HG03196 (cell line): Measurements from ENCODE around the gene PRDM16.

ENCODE experiments used
- ATAC-seq: cut with Tn5 transposase; IDR thresholded peaks from one replicate; pipeline ENCODE4 v1.9.1; 2021; ENCODE audit not compliant: unreplicated experiment

PRDM16 gene

DNA sequence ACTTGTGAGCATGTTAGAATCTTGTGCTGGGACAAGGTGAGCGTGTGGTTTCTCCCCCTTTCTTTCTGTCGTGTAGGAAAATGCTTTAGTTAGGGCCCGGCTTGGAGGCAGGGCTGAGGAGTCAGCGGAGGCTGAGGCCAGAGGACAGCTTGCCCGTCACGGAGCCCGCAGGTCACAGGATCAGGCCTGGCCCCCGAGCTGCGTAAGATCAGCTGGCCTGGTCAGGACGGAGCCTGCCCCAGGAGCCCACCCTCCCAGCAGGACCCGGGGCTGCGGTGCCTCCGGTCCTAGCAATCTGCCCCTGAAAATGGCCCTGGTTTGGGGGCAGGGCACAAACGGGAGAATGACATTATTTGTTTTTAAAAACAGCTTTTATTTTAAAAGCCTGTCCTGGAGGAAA, 52.0 kb downstream of the PRDM16 start:
- no peak for ATAC-seq

DNA sequence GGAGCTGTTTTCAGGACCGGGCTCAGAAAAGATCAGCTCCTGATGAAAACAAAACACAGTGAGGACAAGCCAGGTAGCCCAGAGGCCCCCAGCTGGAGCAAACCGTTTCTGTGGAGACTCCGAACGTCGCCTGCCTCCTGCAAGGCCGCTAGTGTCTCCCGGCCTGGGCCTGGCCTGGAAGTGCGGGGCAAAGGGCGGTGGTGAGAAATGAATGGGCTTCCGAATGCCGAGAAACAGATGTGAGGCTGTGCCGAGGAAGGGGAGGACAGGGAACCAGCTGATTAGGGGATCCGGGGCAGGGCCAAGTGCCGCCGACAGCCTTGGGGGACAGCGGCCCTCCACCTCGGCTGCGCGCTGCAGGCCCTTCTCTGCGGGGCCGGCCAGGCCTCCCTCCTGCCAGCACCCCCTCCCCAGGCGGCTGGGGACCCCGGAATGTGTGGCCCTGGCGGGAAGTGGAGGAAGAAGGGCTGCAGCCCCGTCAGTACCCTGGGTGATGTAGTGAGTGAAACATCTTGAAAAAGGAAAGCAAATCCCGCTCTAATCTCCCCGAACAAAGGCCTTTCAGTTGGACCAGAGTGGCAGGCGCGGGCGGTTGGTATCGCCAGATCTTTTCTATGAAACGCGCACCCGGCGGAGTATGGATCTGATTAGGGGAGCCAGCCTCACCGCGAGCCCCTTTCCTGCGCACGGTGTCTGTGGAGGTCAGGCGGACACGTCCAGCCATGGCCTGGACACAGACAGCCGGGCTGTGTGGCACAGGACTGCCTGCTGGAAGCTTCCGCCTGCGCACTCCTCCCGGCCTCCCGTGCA, 52.6 kb downstream of the PRDM16 start:
- ATAC-seq: no peak

DNA sequence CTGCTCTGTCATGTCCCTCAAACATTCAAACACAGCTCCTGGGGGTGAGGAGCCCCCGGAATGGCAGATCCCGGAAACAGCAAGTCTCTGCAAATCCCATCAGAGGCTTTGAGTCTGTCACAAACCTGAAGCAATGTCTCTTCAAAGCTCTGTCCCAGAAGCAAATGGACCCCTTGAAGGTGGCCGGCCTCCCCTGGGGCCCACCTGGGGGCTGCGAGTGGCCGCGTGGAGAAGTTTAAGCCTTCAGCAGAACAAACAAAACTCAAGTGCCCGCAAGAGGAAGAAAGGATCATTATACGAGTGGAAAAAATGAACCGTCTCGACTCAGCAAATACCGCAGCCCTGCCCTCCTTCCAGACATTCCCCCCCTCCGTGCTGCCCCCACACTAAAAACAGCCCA, 53.3 kb downstream of the PRDM16 start:
- no peak for ATAC-seq

DNA sequence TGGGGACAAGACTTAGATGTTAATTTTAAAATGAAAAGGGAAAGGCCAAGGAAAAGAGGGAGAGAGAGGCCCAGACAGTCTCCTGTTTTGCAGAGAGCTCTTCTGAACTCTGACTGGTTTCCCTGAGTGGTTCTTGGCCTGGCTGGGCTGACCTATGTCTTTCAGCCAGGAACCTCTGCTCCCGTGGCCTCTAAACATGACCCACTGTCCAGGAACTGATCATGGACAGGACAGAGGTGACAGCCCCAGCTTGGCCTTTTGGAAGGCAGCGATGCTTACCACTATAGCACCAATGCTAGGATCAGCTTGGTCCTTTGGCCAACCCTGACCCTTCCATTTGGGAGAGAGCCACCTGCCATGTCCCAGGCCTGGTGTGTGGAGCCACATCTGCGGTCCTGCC, 55.2 kb downstream of the PRDM16 start:
- no peak for ATAC-seq

DNA sequence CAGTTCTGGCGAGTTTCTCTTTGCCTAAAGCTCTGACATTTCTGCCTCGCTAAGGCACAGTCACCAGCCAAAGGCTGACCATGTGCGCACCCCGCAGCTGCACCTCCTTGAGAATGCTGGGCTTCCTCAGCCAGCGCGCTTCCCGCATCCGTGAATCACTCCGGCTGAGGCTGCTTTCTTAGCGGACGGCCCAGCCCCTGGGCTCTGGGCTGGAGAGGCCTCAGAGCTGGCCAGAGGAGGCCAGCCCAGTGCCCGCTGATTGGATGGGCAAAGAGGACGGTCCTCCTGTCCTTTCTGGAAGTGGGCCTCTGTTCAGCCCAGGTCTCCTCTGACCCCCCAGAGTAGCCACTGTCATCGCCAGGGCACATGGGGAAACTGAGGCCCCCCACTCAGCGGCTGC, 56.1 kb downstream of the PRDM16 start:
- no peak for ATAC-seq

DNA sequence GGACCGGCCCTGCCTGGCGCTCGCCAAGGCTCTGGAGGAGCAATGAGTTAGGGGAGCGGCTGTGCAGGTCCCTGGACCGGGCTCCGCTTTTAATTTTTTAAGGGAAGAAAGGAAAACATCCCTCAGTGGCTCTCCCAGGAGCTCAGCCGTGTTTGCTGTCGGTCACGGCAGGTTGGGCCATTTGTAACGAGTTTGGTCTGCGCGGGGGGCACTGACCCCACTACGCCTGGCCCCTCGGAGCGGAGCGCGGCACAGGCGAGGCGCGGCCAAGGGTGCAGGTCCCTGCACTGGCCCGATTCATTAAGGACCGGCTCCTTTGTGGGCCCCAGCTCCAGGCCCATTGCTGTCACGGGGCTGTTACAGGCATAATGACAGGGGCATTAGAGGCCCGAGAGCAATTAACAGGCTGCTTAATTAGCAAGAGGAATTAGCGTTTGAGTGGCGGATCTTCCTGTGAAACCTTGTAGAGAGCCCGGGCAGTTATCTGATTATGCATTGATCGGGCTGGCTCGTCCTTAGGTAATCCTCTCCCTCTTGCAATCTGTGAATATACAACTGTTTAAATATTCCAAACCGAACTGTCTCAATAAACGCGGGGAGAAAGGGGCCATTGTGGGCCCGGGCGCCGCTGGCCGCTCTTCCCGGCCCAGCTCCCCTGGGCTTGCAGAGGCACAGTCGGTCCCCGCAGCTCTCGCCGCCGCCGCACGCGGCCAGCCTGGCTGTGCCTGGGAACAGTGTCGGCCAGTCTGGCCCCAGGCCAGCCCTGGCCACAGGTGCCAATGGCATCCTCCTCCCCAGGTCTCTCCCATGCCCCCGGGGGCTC, 56.8 kb downstream of the PRDM16 start:
- no peak for ATAC-seq

DNA sequence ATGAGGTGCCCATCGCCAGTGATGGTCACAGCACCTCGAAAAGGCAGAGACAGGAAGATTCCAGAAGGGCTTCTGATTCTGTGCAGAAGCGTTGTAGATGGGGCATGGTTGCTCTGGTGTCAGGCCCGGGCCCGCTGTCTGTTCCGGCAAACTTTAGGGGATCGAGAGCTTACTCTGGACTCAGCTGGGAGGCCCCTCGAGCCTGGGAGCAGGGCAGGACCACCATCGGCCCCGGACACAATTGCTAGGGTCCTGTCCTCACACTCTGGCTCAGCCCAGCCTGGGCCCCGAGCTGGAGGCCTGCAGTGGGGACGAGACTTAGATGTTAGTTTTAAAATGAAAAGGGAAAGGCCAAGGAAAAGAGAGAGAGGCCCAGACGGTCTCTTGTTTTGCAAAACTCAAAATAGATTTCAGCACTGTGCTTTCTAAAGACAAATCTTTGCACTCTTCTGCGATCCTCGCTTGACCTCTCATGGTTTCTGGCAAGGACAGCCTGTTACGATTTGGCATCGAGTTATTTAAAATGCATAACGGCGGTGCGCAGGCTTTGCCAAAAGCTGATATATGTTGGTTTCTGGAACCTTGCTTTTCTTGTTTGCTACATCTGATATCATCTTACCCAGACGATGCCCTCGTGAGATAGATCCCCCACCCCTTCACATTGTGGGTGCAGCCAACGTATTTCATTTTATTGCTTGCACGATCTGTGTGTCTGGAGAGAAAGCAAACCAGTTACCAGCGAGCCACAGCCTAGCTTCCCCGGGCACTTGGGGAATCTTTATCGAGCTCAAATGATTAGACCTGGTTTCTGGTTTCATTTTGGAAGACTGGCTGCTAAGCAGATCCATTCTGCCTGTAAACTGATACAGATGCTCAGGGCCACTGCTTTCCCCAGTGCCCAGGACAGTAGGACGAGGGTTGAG, 58.0 kb downstream of the PRDM16 start:
- ATAC-seq: no peak

DNA sequence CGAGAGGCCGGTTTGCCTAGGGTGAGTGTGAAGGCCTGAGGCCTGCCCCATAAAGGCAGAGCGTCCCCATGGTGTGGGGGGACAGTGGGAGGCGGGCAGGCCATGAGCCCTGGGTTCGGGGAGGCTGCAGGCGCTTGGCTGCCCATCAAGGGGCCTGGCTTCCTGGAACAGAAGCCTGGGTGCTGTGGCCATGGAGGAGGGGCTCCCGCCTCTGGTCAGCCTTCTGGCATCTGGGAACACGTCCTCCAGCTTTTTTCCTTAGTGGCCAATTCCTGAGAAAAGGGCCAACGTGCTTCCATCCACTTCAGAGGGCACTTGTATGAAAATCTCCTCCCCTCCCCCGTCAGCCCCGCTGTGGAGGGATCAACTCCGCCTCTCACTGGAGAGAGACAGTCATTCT, 58.7 kb downstream of the PRDM16 start:
- no peak for ATAC-seq

DNA sequence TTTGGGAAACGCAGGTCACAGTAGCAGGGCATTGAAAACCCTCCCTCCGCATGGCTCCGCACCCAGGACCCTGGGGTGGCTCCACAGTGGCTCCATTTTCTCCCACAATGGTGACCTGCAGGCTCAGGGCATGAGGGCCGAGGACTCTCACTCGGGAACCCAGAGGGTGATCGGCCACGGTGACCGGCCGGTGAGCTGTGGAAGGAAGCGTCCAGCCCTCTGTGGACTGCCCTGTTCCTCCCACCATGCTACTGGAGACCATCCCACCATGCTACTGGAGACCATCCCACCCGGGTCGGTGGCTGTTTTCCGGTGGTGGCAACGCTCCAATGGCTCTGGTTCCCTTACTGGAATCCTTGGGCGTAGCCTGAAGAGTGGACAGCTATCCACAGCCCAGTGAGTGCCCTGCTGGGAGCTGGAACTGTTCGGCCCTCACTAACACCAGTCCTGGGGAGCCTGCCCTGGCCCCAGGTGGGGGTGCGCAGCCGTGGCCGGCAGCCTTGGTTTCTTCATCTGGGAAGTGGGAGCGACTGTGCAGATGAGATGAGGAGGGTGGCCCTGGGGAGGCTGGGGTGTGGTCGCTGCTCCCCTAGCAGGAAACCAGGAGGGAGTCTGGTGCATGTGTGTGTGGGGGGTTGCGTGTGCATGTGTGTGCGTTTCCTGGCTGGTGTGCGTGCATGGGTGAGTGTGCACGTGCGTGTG, 59.6 kb downstream of the PRDM16 start:
- no peak for ATAC-seq

DNA sequence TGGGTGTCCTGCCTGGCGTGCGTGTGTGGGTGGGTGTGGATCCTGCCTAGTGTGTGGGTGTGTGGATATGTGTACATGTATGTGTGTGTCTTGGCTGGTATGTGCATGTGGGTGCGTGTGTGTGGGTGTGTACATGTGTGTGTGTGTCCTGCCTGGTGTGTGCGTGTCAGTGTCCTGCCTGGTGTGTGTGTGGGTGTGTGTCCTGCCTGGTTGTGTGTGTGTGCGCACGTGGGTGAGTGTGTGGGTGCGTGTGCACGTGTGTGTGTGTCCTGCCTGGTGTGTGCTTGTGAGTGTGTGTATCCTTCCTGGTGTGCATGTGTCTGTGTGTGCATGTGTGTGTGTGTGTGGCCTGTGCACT, 60.1 kb downstream of the PRDM16 start:
- no peak for ATAC-seq

DNA sequence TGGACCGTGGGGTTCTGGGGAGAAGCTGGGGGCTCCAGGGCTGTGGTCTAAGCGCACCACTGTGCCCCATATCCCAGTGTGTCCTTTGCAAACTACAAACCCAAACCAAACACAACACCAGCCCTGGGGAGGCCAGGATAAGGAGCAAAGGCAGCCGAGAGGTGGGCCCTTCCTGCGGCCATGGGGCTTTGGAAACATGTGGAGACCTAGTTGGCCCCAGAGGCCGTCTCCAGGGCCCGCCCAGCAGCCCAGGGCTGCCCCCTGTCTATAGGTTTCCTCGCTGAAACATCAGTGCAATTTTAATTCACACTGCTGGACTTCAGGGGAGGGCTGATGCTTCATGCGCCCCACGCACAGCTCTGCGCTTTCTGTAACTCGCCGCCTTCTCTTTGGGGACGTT, 61.3 kb downstream of the PRDM16 start:
- ATAC-seq: no peak

DNA sequence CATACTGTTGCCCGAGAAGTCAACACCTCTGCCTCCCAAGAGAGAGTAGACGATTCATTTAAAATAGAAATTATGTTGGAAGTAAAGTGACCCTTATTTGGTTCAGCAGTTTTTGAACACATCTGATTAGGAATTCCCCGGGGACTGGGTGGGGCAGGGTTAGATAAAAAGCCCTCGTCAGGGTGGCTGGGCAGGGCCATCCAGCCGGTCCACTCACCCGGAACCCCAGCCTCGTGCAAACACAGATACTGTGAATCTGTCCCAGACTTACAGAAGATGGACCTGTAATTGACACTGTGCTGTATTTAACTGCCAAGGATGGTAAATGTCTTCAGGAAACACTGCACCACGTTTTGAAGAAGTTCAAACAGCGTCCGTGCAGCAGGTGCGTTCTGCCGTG, 63.7 kb downstream of the PRDM16 start:
- no peak for ATAC-seq

DNA sequence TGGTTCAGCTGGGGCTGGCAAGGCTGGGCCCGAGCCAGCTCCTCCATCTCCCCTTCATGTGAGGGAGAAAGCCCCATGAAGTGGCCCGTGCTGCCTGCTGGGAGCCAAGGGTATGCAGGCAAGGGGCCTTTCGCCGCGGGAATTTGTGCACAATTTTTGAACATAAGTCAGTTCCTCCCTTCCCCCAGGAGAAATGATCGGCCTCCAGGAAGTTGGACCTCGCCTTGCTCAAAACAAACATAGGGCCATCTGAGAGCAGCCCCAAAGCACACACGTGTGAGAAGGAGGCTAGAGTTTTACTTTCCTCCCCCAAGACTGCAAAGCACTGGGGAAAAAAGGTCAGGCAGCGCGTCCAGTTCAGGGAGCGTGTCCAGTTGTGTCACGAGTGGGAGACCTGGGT, 64.7 kb downstream of the PRDM16 start:
- ATAC-seq: no peak

DNA sequence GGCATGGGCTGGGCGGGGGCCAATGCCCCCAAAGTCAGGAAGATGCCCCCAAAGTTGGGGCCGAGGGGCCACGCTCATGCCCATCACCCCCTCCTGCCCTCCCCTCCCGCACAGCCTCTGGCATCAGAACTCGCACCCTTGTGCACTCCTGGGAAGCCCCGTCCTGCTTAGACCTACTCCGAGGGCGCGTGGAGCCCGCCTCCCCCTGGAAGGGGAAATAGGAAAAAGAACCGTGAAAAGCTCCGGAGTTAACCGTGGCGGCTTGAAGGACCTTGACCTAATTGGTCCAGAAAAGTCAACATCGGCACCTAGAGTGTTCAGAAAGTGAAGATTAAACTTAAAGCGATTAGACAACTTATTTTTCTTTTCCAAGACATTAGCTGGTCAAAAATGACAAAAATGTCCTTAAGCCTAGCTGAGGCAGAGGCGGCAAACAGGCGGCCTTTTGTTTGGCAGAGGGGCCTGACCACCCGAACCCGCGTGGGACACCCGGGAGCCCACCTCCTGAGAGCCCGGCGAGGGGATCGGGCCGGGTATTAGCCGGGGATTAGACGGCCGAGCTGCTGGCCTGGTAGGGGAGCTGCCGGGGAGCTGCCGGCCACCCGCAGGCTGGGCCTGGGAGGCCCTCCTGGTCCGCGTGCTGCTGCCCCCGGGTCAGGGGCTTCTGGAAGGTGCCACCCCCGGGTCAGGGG, 65.5 kb downstream of the PRDM16 start:
- no peak for ATAC-seq

DNA sequence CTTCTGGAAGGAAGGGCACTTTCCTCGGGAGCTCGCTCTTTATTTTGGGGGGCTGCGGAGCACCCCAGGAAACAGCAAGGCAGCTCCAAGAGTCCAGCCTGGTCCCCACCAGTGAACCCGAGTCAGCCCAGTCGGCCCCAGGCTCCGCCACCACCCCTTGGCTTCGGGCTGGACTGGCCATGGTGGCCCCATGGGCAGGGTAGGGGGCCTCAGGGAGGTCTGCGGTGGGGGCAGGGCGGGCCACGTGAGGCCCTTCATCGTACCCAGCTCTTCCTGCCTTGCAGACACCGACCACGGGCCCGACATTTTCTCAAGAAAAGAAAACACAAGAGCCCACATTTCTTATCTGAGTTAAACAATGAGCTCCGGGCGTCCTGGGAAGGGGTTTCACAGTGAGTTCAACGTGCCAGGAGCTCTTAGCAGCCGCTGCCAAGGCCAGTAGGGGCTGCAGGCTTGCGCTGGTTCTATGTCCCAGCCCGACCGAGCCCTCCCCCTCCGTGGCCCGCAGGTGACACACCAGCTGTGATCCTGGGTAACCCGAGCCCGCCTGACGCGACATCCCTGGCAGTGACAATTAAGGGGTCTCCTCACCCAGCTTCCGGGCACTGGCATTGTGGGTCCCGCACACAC, 66.2 kb downstream of the PRDM16 start:
- no peak for ATAC-seq

DNA sequence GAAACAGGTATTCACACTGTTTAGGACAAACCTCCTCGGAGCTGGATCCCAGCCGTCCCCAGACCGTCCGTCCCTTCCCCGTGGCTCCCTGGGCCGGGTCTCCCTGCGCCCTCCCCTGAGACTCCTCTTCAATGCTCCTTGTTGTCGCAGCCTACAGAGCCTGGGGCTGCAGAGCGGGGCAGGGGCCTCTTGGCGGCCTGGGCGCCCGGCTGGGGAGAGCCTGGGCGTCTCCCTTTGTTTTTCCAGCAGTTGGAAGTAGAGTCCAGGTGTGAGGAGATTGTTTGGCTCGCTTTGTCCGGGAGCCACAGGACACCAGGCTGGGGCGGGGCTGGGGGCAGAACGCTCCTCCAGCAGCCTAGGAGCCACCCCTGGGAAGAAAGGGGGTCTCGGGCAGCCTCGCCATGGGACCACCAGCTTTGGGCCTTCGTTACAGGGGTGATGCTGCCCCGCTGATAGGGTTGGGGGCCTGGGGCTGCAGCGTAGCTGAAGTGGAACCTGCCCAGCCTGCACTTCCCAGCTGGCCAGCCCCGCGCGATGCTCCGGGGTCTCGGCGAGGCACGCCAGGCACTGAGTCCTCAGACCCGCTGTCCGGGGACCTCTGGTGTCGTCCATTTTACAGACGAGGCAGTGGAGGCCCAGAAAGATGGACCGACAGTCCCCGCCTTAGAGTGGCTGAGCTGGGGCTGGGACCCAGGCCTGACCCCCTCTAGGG, 66.9 kb downstream of the PRDM16 start:
- no peak for ATAC-seq

DNA sequence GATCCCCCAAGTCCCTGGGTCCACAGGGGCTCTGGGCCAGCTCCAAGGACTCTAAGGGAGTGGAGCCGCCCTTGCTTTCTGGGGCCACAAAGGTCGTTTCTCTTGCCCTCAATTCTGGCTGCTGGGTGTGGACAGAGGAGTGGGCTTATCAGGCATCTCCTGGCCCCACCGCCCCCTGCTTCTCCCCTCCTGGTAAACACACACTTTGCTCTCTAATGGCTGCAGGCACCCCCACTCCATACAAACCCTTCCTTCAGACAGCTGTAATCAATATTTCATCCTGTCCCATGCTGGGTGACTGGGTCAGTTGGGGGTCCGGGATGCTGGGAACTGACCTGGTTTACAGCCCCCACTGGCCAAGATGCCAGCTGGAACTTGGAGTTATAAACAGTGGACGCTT, 67.5 kb downstream of the PRDM16 start:
- ATAC-seq: no peak

DNA sequence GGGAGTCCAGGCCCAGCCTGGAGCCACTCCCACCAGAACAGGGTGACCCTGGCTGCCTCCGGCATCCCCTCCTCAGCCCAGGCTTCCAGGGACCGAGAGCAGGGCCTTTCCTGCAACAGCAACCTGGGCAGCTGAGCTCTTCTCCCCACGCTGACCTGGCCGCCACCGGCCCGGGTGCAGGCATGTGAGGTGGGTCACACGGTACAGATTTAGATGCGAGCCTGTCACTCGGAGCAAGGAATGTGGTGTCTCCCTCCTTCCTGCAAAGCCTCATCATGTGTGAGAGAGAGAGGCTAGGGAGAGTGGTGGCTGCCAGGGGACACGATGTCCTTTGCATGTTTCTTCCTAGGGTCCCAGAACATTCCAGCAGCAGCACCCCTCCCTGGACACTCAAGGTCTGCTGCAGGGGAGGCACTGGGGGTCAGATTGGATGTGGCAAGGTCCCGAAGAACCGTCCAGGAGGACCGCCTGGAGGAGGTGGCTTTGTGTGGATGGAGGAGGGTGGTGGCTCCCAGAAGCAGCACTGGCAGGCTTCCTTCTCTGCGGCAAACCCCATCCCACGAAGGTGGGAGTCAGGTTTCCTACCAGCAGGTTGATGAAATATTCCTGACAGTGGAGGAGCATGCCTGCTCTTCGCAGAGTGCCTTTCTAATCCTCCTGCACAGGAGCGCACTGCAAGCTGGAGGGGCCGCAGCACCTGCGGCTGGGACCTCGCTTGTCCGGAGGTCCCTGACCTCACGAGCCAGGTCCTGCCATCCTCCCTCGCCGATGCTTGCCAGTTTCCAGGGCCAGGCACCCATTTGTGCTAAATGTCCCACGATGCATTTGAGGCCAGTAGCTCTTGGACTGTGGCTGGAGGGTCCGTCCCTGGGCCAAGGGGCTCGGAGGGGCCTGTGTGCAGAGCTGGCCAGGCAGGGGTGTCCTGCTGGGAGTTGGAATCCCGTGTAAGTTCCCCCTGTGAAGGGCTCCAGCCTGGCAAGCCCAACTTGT, 68.4 kb downstream of the PRDM16 start:
- ATAC-seq: no peak
